ENCODE results near the gene GLS.

DNA sequence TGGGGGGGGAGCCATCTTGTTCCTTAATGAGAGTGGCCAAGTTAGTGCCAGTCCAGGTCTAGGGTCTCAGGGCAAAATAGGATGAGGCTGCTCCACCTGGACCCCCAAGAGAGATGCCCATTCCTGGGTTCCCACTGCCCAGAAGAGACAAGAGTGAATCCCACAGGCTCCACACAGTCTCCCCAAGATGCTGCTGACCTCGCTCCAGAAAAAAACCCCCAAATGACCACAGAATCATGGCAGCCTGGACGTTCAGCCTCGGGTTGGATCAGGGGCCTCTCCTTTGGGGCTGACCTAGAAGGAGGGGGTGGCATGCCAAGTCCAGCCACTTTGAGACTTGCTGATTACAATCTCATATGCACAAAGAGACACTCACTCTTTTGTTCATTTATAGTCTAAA is 108.3 kb downstream of the GLS start:
- TF ChIP-seq, protein P1, sequence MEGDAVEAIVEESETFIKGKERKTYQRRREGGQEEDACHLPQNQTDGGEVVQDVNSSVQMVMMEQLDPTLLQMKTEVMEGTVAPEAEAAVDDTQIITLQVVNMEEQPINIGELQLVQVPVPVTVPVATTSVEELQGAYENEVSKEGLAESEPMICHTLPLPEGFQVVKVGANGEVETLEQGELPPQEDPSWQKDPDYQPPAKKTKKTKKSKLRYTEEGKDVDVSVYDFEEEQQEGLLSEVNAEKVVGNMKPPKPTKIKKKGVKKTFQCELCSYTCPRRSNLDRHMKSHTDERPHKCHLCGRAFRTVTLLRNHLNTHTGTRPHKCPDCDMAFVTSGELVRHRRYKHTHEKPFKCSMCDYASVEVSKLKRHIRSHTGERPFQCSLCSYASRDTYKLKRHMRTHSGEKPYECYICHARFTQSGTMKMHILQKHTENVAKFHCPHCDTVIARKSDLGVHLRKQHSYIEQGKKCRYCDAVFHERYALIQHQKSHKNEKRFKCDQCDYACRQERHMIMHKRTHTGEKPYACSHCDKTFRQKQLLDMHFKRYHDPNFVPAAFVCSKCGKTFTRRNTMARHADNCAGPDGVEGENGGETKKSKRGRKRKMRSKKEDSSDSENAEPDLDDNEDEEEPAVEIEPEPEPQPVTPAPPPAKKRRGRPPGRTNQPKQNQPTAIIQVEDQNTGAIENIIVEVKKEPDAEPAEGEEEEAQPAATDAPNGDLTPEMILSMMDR (conservative IDR thresholded peaks at IDR 0.05 in 1 of 2, IDR thresholded peaks at IDR 0.05 in 1 of 2; ENCODE audit: low read depth in 1 of 2, low read length in 2 of 2), result no peak
- no peak for TF ChIP-seq EZH2 (IDR thresholded peaks at IDR 0.05; ENCODE audit: low read length, missing control alignments)
